ENCODE measurements around the gene KIF21B.

Gene KIF21B

DNA sequence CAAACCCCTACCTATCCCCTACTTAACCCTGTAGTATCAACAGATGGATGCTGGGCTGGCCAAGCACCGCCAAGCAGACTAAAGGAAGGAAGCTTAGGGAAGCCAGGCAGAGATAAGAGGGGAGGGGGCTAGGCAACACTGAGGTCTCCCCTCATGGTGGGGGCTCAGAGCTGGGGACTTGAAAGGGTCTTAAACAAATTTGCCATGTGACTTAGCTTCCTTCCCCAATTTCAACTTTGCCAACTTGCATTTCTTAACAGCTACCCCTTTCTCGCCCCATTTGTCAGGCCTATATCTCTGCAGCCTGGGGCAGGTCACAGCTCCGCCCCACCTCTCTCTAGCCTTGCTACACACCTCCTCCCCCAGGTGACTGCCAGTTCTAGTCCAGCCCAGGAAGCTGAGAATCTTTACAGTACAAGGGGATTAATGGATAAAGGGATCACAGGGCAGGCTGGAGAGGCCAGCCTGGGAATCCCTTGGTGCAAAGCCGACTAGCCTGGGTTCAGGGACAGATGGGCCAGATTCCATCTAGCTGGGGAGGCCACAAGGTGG lies 3.4 kb downstream of the KIF21B start:
- DNase-seq, result no peak

GRCh38 chr1:201019321-201019977 lies 4.1 kb downstream of the KIF21B start:
- peak; percentile 75 to 80 for DNase-seq

- no peak for DNase-seq
These were observed 5.7 kb downstream of the KIF21B start for GRCh38 chr1:201017828-201018163.

DNA sequence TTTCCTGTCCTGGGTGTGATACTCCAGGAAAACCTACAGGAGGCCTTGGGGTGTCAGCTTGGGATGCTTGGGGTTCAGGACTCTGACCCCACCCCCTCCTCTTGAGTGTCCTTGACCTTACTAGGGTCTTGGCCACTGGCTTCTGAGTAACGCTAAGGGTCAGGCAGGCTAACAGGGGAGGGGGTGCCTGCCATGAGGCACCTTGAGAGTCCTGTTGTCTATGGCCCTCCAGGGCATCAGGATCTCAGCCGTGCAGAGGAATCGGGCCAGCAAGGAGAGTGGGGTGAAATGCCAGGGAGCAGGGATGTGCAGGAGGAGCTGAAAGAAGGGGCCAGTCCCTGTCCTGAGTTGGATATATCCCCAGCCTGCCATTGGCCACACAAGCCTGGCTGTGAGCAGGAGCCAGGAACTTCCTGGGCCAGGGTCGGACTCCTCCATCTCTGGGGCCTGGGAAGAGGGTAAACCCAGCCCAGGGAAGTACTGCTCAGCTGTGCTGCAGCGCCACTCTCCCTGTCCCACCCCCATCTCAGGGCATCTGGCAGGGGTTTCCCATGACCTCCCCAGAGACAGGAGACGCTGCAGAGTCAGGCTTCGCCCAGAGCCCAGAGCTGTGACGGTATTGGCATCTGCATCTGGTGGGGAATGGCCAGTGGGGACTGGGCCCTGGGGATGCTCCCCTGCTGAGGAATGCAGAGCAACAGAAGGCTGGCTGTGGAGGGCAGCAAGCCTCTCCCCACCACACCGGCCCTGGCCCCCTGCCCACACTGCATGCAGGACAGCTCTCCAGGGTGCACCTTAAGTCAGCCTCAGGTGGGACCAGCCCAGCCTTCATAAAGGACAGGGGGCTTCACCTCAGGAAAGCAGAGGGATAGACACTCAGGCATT lies 6.3 kb downstream of the KIF21B start:
- DNase-seq, result no peak

- DNase-seq, result no peak
These were observed 7.3 kb downstream of the KIF21B start for GRCh38 chr1:201016211-201016651.

- no peak for DNase-seq
These were observed 7.9 kb downstream of the KIF21B start for GRCh38 chr1:201015551-201016091.

GRCh38 chr1:201014816-201015200 lies 8.7 kb downstream of the KIF21B start:
- no peak for DNase-seq

- DNase-seq, result no peak
These were observed 9.3 kb downstream of the KIF21B start for GRCh38 chr1:201013991-201014815.

DNA sequence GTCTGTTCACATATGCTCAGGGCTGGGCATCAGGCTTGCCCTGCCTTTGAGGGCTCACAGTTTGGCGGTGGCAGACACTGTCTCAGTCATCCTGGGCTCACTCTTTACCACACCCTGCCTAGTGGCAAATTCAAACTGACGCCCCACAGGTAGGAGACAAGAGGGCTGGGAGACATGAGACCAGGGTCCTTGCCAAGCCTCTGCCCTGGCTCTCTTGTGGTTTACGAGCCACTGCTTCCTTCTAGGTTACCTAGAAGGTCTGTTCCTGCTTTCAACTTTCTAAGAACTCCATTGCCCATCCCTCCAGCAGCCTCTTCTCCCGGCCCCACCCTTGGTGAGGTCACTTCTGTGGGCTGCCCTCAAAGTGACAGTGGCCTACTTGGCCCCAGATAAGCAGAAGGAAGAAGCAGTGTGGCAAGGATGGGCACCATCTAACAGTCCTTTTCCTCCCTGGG lies 10.5 kb downstream of the KIF21B start:
- no peak for DNase-seq

GRCh38 chr1:201011616-201012015 lies 11.9 kb downstream of the KIF21B start:
- DNase-seq, result no peak

GRCh38 chr1:201009962-201010645 lies 13.4 kb downstream of the KIF21B start:
- DNase-seq, result no peak

DNA sequence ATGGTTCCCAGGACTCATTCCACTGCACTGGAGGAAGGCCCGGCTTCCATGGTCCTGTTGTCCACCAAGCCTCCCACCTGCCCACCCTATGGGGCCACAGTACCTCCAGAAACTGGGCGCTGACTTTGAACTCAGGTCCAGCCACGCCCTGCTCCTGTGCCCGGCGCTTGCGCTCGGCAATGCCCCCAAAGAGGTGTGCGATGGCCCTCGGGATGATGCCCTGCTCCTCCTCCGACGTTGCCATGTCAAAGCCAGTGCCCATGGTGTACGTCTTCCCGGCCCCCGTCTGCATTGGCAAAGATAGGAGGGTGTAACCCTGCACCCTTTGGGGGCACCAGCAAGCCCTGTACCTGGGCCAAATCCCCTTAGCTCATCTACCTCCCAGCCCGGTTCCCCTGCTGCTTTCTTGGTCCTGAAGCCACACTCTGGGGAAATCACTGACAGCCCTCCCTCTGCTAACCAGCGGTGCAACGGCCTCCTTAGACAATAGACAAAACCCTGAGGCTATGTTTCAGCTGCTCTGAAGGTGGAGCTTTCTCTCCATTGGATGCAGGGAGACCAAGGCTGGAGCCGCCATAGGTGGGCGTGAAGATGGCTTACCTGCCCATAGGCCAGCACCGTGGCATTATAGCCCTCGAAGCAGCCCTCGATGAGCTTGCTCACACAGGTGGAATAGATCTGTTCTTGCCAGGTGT lies 14.7 kb downstream of the KIF21B start:
- DNase-seq, result no peak

GRCh38 chr1:201007481-201007880 lies 16.0 kb downstream of the KIF21B start:
- DNase-seq, result no peak

DNA sequence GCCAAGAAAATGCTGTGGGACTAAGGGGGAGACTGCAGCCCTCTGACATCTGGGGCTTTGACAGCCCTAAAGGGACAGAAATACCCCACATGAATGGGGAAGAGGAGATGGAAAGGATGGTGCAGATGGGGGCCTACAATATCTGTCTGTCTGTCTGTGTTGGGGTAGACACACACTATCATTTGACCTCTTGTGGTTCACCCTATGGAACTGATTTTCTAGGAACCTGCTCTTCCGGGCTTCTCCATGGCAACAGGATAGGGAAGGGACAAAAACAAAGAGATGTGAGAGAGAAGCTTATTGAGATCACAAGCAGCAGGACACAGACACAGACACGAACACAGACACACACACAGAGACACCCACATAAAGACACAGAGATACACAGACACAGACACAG lies 17.1 kb downstream of the KIF21B start:
- DNase-seq, result no peak

GRCh38 chr1:201004732-201005131 lies 18.8 kb downstream of the KIF21B start:
- no peak for DNase-seq

DNA sequence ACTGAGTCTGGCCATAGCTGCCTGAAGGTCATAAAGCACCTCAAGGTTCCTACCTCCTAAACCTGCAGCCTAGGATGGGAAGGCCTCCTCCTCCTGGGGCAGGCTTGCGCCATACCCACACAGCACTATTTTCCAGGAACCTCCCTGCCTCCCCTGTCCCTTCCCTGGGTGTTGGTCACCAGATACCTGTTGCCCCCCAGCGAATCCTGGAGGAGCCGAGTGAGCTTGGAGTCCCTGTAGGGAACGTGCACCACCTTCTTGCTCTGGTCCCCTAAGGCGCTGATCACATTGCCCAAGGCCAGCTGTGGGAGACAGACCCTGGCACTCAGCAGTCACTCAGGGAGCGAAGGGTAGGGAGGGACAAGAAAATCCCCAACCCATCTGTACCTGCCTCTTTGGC lies 19.4 kb downstream of the KIF21B start:
- DNase-seq, result no peak

DNA sequence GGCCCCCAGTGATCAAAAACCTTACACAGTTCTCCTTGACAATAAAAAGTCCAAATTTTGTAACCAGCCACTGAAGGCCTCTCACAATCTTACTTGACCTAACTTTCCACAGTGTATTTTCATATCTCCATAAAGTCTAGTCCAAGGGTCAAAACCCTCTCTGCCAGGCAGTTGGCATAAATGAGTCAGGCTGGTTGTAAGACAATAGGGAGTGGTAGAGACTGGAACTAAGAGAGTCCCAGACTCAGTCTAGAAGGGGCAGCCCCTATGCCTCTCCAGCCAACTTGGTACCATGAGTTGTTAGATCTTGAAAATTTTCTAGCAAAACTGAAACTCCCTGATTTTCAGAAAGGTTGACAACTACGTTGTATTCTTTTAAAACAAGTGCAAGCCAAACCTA lies 21.0 kb downstream of the KIF21B start:
- no peak for DNase-seq

DNA sequence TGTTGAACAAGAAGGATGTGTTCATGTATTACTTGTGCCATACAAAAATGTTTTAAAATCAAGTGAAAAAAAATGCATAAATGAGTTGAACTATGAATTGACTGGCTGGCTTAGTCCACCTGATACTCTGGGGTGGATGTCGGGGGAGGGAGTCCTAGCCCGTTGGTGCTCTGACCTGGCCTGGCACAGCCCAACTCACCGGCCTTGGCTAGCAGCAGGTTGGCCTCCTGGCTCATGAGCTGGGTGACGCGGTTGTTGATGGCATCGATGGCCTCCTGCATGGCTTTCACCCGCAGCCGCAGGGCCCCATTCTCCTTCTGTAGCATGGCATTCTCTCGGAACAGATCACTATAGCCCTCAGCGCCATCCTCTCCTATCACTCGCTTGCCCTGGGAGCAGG lies 21.6 kb downstream of the KIF21B start:
- no peak for DNase-seq

- DNase-seq, result no peak
These were observed 23.1 kb downstream of the KIF21B start for GRCh38 chr1:201000391-201000790.

GRCh38 chr1:200999667-201000066 lies 23.8 kb downstream of the KIF21B start:
- no peak for DNase-seq

DNA sequence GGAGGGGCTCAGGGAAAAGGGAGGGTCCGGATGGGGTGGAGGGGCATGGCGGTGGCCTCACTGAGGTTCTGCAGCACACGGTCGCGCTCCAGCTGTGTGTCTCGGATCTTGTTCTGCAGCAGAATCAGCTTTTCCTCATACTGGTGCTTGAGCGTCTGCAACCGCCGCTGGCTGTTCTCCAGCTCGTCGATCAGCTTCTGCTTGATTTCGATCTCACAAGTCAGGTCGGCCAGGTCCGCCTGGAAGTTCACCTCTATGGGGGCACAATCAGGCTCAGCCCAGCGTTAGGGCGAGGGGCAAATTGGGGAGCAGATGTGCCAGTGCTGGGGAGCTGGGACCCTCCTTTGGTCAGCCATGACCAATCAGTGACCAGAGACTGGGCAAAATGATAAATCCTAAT lies 25.2 kb downstream of the KIF21B start:
- DNase-seq, result no peak

Data from stimulated activated CD4-positive, alpha-beta T cell treated with anti-CD3 and anti-CD28 coated beads, Interleukin-2, amount 100 ng/mL, for 48 hours (primary cell).